Measurements from ENCODE around the gene POLR2I.

DNA sequence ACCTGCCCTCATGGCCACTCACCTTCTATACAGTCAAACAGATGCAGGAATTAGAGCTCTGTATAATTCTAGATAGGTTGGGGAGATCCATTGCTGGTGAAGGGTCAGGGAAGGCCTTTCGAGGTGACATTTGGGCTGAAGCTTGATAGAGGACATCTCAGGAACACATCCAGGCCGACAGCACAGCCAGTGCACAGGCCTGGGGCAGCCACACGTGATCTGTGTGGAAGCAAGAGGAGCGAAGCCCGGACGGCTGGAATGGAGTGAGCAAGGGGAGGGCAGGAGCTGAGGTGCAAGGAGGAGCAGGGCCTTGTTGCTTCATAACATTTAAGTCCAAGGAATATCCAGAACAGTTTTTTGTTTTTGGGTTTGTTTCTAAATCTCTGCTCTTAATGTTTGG, 8.2 kb downstream of the POLR2I start:
- TF ChIP-seq CTCF (IDR thresholded peaks at IDR 0.05) (no peak), EZH2 (IDR thresholded peaks at IDR 0.05; ENCODE audit: borderline replicate concordance, insufficient read depth, low read depth, low read length, poor library complexity, severe bottlenecking) (no peak)
